HG02610 (cell line): ENCODE measurements around the gene CRYBA1.
"Not testable (repeated sequence)": the region's sequence is repeated elsewhere in the genome, so short reads cannot be mapped to it uniquely, and the experiment has no call there.

Experiments used
- ATAC-seq: cut with Tn5 transposase; IDR thresholded peaks from one replicate; pipeline ENCODE4 v1.9.1; 2021; ENCODE audit warnings: mild to moderate bottlenecking, moderate library complexity; ENCODE audit not compliant: unreplicated experiment

Gene CRYBA1, protein sequence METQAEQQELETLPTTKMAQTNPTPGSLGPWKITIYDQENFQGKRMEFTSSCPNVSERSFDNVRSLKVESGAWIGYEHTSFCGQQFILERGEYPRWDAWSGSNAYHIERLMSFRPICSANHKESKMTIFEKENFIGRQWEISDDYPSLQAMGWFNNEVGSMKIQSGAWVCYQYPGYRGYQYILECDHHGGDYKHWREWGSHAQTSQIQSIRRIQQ

DNA sequence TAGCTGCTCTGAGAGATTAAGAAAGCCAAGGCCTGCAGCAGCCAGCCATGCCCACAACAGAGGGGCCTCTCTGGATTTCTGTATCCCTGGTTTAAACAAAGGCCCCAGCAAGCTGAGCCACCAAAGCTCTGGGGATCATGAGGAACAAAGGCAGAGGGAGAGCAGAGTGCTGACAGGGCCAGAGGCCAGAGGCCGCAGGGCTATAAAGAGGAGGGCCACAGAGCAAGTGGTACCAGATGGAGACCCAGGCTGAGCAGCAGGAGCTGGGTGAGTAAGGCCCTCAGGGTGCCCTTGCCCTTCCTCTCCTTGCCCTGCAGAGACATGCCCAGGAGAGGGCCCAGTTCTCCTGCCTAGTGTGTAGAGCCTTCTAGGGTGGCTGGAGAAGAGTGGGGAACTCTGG, at the start of gene CRYBA1:
Gene CRYBA1, plus strand, starts transcription at position 232 of the 400 bp plus-strand sequence. Its CDS starts 5 bp downstream, at position 237.
- ATAC-seq = no peak

DNA sequence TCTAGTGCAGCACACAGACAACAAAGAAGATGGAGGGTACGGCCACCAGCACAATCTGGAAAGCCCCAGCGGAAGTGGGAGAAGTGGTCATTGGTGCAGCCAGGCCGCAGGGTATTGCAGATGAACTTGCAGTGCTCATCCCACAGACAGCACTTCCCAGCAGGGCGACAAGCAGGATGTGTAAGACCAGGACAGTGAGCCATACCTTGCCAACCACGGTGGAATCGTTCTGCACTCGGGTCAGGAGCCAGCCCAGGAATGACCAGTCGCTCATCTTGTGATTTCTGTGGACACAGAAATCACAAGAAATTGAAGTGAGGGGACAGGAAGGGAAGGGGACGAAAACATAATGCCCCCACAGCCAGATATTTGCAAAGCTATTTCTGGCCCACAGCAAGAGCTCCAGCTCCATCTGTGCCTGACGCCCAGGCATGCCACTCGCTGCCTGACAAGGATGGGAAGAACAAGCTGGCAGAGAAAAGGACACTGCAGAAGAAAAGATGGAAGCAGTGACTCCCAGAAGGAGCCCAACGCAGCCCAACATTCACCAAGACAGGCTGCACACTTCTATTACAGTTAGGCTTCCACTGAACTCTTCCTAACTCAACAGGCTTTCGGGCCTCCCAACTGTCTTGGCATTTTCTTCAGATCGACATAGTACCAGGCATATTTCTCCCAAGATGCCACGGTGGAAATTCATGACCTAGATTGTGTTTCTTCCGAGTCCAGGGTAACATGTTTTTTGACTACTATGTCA, 49.0 kb upstream of the CRYBA1 start:
- no peak for ATAC-seq

DNA sequence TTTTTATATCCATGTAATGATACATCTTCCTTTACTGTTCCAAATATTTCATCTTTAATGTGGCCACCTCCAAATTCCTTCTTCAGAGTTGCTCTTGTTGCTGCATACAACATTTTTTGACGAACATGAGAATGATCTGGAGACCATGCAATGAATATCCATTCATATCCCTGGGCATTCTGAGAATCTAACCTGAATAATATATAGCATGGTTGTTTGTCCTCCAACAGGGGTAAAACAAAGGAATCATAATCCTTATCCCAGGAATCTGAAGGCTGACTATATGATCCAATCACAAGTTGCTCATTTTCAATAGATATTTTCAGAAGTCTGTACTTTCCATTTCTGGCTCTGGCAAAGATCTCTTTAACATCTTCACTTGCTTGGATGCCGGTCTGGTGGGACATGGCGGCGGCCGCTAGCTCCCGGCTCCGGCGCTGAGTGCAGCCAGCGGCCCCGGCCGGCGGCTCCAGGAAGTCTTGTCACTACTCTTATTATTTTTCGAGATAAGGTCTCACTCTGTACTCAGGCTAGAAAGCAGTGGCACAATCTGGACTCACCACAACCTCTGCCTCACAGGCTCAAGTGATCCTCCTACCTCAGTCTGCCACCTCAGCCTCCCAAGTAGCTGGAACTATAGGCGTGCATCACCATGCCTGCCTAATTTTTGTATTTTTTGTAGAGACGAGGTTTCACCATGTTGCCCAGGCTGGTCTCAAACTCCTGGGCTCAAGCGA, 42.4 kb upstream of the CRYBA1 start:
- ATAC-seq = not testable (repeated sequence)

DNA sequence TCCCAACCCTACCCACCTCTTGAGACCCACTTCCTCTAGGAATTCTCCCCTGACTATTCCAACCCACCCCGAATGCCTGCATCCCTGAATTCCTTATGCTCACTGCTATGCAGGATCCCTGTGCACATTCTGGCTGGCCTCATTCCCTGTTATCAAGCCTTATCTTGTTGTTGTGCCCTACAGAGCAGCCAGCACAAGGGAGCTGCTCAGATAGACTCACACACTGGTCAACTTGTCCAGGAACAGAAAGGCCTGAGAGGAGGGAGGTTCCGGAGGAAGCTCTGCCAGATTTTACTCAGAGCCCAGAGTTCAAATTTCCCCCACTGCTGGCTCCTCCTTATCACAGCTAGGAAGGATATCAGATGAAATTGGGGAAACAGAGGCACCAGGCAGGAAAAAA, 41.6 kb upstream of the CRYBA1 start:
- no peak for ATAC-seq

DNA sequence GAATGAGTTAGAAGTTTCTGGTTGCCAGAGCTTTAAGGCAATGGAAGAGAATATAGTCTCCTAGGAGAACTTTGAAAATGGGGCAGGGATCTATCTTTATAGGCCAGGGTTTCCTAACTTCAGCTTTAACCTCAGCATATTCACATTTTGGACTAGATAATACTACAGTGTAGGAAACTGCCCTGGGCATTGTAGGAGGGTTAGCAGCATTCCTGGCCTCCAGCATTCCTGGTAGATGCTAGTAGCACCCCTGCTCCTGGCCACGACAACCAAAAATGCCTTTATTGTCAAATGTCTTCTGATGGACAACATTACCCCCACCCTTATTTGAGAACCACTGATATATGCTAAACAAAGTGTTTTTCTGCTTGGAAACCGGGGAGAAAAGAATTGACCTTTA, 38.7 kb upstream of the CRYBA1 start:
- no peak for ATAC-seq

DNA sequence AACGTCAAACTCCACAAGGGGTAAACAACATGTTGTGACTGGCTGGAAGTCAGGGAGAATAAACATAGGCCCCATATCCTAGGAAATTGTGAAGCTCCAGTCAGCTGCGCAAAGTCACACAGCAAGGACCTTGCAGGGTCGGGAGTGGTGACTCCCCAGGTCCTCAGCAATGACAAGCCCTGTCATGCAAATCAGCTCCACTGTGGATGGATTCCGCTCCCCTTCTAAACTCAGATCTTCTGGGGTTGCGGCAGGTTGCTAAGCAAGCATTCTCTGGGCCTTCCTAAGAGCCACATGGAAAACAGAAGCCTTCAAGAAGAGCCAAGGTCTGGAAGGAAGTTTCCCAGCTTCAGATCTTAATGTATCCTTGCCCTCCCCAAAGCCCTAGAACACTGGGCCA, 37.6 kb upstream of the CRYBA1 start:
- ATAC-seq = no peak

DNA sequence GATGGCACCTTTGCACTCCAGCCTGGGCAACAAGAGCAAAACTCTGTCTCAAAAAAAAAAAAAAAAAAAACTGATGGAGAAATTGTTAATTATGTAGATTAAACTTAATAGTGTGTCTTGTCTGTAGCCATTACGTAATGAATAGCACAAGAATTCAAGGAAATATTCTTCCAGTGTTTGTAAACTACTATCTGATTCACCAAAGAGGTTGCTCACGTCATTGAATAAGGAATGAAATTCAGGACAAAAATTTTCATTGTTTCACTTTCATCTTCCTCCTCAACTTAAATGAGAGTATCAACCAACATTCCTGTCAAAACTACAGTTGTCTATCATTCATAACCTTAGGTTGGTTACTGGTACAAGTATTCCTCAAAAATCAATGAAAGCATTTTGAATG, 35.8 kb upstream of the CRYBA1 start:
- ATAC-seq = no peak

DNA sequence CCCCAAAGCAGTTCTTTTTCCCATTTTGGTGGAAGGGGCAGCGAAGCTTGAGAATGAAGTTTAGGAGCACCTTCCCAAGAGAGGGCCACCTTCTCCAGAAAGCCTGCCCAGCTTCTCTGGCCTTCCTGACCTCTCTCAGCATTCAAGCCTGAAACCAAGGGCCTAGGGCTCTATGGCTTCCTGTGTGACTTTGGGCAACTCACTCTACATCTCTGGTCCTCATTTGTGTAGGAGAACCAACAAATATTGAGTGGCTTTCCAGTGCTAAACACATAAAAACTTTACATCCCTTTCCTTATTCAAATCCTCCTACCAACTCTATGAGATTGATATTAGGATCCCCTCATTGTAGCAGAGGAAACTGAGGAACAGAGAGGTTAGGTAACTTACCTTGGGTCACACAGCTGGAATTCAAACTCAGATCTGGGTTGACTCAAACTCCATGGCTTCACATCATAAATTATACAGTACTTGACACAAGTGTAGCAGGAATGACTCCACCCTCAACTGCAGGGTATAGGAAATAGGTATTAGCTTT, 34.5 kb upstream of the CRYBA1 start:
- ATAC-seq = no peak

DNA sequence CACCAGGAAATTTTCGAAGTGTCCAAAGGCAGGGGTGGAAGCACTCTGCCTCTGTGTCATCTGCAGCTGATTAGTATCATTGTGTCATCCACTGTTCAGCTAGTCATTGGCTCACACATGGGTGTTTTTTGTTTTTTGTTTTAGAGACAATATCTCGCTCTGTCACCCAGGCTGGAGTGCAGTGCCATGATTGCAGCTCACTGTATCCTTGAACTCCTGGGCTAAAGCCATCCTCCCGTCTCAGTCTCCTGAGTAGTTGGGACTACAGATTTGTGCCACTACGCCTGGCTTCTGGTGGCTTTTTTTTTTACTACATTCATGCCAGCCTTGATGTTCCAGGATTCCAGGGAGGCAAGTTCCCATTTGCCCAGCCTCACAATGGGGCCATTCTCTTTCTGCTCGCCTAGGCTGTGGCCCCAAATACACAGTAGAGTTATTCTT, 34.0 kb upstream of the CRYBA1 start:
- ATAC-seq = no peak

DNA sequence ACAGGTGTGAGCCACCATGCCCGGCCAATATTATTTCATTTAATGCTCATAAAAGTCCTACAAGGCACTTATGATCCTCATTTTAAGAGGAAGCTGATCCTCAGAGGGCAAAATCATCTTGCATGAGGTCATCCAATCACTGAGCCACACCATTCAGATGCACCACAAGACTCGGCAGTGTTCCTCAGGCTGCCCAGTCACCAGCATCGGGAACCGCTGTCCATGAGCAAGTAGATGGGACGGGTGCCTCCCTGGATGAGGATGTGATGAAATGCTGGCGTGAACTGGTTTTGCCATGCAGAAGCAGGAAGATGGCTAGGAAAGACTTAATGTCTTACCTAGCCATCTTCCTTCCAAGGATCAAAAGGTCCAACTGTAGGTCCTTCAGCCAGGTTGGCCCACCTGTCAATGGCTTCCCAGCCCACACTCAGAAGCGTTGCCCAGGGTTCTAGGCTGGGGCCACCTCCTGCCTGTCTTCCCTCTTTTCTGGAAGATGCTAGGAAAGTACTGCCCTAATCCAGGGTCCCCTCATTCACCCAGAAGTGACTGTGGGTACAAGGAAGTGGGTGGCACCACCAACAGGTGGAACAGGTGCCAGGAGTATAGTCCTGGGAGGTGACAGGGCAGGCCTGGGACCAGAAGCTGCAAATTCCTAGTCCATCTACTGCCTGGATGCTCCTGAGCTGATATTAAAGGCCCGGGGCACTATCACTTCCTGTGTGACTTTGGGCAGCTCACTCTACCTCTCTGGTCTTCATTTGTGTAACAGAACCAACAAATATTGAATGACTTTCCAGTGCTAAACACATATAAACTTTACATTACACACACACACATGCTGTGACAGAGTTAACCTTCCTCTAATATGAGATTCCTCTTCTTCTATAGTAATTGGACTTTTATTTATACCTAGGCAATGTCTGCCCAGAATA, 32.2 kb upstream of the CRYBA1 start:
- ATAC-seq = no peak

DNA sequence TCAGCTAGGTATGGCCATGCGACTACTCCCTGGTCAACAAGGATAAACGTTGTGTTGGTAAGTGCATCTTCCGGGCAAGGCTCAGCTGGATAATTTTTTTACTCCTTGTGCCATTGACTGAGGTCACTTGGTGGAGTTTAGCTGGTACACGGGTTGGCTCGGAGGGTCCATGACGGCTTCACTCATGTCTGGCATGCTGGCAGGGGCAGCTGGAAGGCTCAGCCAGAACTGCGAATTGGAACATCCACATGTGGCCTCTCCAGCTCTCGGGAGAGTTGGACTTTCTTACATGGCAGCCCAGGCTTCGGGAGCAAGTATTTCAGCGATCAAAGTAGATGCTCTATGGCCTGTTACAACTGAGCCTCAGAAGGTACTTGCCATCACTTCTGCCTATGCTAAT, 31.5 kb upstream of the CRYBA1 start:
- no peak for ATAC-seq

DNA sequence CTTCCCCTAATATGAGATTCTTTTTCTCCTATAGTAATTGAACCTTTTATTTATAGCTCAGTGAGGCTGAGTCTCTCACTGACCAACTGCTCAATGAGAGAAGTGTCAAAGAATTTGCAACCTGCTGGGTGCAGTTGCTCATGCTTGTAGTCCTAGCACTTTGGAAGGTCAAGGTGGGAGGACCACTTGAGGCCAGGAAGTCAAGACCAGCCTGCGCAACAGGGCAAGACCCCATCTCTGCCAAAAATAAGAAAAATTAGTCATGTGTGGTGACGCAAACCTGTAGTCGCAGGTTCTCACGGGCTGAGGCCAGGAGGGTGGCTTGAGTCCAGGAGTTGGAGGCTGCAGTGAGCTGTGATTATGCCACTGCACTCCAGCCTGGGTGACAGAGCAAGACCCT, 30.9 kb upstream of the CRYBA1 start:
- no peak for ATAC-seq

DNA sequence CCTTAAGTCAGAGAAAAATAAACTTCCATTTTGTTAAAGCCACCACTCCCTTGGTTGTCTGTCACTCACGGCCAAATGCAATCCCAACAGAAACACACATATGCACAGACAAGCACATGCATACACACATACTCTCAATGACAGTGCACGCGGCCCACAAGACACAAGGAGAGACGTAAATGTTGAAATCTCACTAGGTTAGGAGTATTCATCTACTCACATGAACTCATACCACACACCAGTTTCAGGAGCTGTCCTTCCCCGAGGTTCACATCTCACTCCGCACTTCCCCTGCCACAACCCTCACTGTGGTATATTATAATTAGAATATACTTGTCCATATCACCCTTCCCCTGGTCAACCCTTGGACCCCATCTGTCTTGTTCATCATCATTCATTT, 30.5 kb upstream of the CRYBA1 start:
- no peak for ATAC-seq

DNA sequence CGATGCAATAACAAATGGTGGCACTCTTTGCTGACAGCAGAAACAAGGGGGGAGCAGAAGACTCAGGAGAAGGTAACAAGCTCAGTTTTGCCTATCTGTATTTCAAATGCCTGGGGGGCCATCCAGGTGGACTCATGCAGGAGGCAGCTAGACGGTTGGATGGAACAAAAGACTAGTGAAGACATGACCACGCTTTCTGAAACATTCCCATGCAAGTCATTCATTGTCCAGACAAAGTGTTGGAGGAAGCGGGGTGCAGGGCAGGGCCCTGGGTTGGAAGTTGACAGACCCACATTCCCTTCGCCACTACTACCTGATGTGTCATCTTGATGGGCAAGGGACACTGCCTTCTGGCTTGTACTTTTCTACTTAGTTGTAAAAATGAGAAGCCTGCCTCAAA, 29.8 kb upstream of the CRYBA1 start:
- no peak for ATAC-seq

DNA sequence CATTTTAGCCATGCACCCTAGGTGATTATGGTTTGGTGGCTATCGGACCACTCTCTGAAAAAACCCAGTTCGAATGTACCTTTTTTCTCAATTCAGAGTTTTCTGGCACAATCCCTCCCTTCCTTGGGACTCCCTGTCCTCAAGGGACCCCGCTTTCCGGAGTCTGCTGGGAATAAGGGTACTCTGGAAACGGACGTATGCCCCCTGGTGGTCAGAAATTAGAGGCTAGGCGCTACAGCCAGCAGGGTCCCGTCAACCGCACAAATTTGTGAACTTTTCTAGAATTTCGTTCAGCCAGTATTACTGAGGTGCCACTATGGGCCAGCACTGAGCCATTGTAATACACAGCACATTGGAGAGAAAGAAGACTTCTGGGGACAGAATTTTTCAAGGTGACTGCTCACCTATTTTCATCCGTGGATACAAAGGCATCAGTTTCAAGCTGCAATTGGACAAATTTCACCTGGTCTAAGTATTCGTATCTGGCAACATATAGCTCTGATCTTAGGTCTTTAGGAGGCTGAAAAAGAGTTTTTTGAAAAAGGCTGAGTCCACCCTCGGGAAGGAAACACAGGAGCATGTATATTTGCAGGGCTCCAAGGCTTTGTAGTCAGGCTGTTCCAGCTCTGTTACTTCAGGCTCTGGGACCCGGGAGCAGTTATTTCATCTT, 27.1 kb upstream of the CRYBA1 start:
- peak; percentile 39 for ATAC-seq

DNA sequence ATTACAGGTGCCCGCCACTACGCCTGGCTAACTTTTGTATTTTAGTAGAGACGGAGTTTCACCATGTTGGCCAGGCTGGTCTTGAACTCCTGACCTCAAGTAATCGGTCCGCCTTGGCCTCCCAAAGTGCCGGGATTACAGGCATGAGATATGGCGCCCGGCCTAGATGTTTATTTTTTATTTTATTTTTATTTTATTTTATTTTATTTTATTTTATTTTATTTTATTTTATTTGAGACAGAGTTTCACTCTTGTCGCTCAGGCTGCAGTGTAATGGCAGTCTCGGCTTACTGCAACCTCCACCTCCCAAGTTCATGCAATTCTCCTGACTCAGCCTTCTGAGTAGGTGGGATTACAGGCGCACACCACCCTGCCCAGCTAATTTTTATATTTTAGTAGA, 25.3 kb upstream of the CRYBA1 start:
- ATAC-seq = not testable (repeated sequence)

DNA sequence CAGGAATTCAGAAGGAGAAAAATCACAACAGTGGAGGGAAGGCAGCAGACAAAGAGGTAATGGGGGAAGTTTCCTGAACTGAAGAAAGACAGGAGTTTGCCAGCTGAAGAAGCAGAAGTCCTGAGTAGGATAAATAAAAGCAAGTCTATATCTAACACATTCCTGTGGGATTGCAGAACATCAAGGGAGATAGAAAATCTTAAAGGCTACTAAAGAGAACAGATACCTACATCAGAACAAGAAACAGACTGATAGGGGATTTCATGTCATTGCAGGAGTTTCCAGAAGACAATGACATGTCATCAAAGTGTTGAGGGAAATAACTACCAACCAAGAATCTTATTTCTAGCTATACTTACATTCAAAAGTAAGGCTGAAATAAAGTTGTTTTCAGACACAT, 21.3 kb upstream of the CRYBA1 start:
- ATAC-seq = no peak

DNA sequence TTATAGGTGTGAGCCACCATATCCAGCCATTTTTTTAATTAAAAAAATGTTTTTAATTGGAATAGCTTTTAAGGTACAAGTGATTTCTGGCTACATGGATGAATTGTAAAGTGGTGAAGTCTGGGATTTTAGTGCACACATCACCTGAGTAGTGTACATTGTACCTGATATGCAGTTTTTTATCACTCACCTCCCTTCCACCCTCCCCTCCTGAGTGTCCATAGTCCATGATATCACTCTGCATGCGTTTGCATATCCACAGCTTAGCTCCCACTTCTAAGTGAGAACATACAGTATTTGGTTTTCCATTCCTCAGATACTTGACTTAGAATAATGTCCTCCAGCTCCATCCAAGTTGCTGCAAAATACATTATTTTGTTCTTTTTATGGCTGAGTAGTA, 13.4 kb upstream of the CRYBA1 start:
- ATAC-seq = no peak

DNA sequence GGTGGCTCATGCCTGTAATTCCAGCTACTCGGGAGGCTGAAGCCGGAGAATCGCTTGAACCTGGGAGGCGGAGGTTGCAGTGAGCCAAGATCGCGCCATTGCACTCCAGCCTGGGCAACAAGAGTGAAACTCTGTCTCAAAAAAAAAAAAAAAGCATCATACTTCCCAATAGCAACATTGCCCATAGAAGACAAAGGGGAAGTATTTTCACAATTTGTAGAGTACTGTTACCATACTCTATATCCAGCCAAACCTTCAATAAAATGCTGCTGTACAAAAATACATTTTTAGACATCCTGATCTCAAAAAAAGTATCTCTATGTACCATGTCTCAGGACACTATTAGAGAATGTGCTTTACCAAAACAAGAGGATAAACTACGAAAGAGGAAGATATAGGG, 11.7 kb upstream of the CRYBA1 start:
- not testable (repeated sequence) for ATAC-seq

DNA sequence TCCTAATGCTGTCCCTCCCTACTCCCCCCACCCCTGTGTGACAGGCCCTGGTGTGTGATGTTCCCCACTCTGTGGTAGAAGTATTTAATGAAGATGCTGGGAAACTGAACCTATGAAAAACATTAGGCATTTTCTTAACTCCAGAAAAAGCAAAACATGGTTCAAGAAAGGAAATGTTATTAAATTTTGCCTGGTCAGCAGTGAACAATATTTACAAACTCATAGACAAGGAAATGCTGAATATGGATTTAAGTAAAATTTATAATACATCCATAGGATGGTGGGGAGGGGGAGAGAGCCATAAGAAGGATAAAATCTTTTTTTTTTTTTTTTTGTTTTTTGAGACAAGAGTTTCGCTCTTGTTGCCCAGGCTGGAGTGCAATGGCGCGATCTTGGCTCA, 10.8 kb upstream of the CRYBA1 start:
- ATAC-seq = no peak
